ENCODE data around the gene GDF10. TPM values are rescaled to one million over a fixed set of nuclear protein-coding genes. Genes with fewer than 3 reads are reported as not detected.

Gene GDF10
- total and polyA plus RNA-seq, 2 of the 13 experiments (the other 11 are each of a cell fraction or from before 2014, with no cell fraction given): 0.03 TPM; not detected in 1

DNA sequence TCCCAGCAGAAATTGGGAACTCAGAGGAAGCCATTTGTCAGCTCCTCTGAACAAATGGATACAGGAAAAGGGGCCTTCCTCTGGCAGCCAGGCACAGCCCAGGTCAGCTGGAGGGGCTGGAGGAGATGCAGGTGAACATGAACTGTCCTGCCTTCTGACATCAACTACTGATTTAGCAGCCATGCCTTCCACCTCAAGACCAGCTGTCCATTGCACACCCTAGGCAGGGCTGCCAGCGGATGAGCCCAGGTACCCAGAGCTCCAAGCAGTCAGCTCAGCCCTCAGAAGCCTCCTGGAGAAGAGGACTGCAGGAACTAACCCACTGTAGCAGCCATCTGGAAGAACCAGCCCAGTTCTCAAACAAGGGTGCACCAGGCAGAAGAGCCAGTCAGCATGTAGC, 44.1 kb upstream of the GDF10 start (continued):
- TF ChIP-seq, protein P1, sequence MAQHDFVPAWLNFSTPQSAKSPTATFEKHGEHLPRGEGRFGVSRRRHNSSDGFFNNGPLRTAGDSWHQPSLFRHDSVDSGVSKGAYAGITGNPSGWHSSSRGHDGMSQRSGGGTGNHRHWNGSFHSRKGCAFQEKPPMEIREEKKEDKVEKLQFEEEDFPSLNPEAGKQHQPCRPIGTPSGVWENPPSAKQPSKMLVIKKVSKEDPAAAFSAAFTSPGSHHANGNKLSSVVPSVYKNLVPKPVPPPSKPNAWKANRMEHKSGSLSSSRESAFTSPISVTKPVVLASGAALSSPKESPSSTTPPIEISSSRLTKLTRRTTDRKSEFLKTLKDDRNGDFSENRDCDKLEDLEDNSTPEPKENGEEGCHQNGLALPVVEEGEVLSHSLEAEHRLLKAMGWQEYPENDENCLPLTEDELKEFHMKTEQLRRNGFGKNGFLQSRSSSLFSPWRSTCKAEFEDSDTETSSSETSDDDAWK (CRISPR knock-in tag; IDR thresholded peaks at IDR 0.05): no peak
- TF ChIP-seq ZFP37 (CRISPR knock-in tag; IDR thresholded peaks at IDR 0.05; ENCODE audit: borderline replicate concordance): no peak

DNA sequence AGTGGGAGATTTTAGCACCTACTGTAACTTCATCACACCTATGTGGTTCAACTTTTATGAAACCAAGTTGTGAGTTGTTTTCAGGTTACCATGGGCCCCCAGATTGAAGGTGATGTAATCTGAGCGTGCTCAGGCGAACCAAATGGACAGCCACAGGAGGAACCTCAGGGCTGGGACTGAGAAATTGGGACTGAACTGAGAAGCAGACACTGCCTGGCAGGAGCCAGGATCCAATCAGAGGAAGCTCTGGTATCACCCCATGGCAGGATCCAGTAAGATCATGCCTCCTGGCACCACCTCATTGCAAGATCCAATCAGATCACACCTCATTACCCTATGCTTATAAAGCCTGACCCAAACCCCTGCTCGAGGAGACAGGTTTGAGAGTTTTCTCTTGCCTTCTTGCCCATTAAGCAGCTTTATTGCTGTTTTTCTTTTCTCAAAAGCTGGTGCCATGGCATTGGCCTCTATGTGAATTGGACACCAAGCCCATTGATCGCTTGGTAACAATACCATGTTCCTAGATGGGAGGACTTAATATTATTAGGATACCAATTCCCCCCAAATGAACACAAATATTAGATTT, 43.2 kb upstream of the GDF10 start:
- ATAC-seq (no peak), FAIRE-seq (no peak), DNase-seq (ENCODE audit: low spot score) (no peak)
- no peak overlapping the region for H3K27ac ChIP-seq (ENCODE audit: extremely low read length, insufficient read depth, low read length)
- ChIA-PET CTCF (ENCODE audit: low intra/inter-chr PET ratio, low total read pairs) (no interaction called here), POLR2A (no interaction called here)
- H4K20me1 ChIP-seq (ENCODE audit: insufficient read depth, low read length): no peaks in the 10 kb centered on the region
- BruUV-seq (replicated peaks): no TSS peak
- no peak overlapping the region for H3K4me3 ChIP-seq (replicated peaks in 1 of 3; ENCODE audit: insufficient read depth in 1 of 3, low read depth in 2 of 3, low read length in 3 of 3)
- no peaks in the 10 kb centered on the region for H3K79me2 ChIP-seq (ENCODE audit: insufficient read depth, low read length)
- intact Hi-C loops (cut with micrococcal nuclease; ENCODE audit: unreplicated experiment) (no loop called here), in situ Hi-C loops (cut with HindIII; ENCODE audit: extremely low pct_ligation_motif_present, low pct_unique_long_range_greater_than_20kb) (no loop called here)
- no peaks in the 10 kb centered on the region for H3K4me1 ChIP-seq (ENCODE audit: insufficient read depth, low read length)
- H3K9ac ChIP-seq (ENCODE audit: insufficient read depth, low read depth, low read length): no peak overlapping the region
- TF ChIP-seq CENPT (CRISPR knock-in tag; IDR thresholded peaks at IDR 0.05; ENCODE audit: low read depth): no peak
- TF ChIP-seq RBAK (CRISPR knock-in tag; IDR thresholded peaks at IDR 0.05): no peak
- TF ChIP-seq NFE2 (CRISPR knock-in tag; IDR thresholded peaks at IDR 0.05): no peak
- TF ChIP-seq MTF1 (CRISPR knock-in tag; IDR thresholded peaks at IDR 0.05): no peak
- no peak for TF ChIP-seq ZNF570 (CRISPR knock-in tag; IDR thresholded peaks at IDR 0.05; ENCODE audit: borderline replicate concordance)
- TF ChIP-seq, protein P2, sequence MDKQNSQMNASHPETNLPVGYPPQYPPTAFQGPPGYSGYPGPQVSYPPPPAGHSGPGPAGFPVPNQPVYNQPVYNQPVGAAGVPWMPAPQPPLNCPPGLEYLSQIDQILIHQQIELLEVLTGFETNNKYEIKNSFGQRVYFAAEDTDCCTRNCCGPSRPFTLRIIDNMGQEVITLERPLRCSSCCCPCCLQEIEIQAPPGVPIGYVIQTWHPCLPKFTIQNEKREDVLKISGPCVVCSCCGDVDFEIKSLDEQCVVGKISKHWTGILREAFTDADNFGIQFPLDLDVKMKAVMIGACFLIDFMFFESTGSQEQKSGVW (CRISPR knock-in tag; IDR thresholded peaks at IDR 0.05; ENCODE audit: borderline replicate concordance): no peak
- no peak for TF ChIP-seq KLF9 (CRISPR knock-in tag; IDR thresholded peaks at IDR 0.05; ENCODE audit: low read depth)
- WGBS (ENCODE audit: low lambda C conversion rate): 6% methylated on average over 2 of the region's 4 CpGs
- H3K4me2 ChIP-seq (ENCODE audit: low read depth, low read length): no peak overlapping the region
- peaks cover 1 to 3% of the 10 kb centered on the region in 2 experiments; a peak in 3 of 5 replicates for H3K27me3 ChIP-seq (ENCODE audit: control insufficient read depth in 1 of 2, insufficient read depth in 2 of 2, low read length in 2 of 2)
- no peaks in the 10 kb centered on the region for H3K9me3 ChIP-seq (ENCODE audit: low read length)
- H3K36me3 ChIP-seq (replicated peaks in 1 of 2; ENCODE audit: control insufficient read depth in 1 of 2, insufficient read depth in 2 of 2, low read length in 2 of 2): no peaks in the 10 kb centered on the region
- no peak overlapping the region for H2AFZ ChIP-seq (ENCODE audit: low read length)

Data from HepG2 (cell line).